ENCODE measurements around the gene HPSE. TPM values are rescaled to one million over a fixed set of nuclear protein-coding genes. Genes with fewer than 3 reads are reported as not detected.

HPSE gene
- total RNA-seq, 1 experiment from 2014 or later: 3.9 TPM

- DNase-seq: no peak
- H3K4me1 ChIP-seq: peaks cover 8% of the 10 kb centered on the region
- no peaks in the 10 kb centered on the region for H3K27me3 Mint-ChIP-seq (ENCODE audit: insufficient read depth, unreplicated experiment)
- POLR2A ChIA-PET: no interaction called here
- intact Hi-C loops (cut with micrococcal nuclease; ENCODE audit: unreplicated experiment): no loop called here
- no peaks in the 10 kb centered on the region for H3K9me3 Mint-ChIP-seq (ENCODE audit: unreplicated experiment)
- TF ChIP-seq CTCF (IDR thresholded peaks at IDR 0.05; ENCODE audit: insufficient read depth in 1 of 2, low read depth in 1 of 2, low read length in 1 of 2, severe bottlenecking in 1 of 2, unreplicated experiment in 1 of 2): no peak
- CTCF ChIA-PET: no interaction called here
- no peak overlapping the region for H3K4me3 Mint-ChIP-seq (ENCODE audit: unreplicated experiment)
- no peaks in the 10 kb centered on the region for H3K36me3 Mint-ChIP-seq (ENCODE audit: insufficient read depth, unreplicated experiment)
- no peak overlapping the region for H3K27ac Mint-ChIP-seq (ENCODE audit: unreplicated experiment)
- BruUV-seq (replicated peaks): no TSS peak
- no peaks in the 10 kb centered on the region for H3K27me3 ChIP-seq (replicated peaks; ENCODE audit: control insufficient read depth, insufficient read depth, low read length)
- peaks cover 10% of the 10 kb centered on the region for H3K4me1 Mint-ChIP-seq (ENCODE audit: low read depth, unreplicated experiment)
- H3K4me3 ChIP-seq (ENCODE audit: low read depth, low read length): no peak overlapping the region
- H3K36me3 ChIP-seq (ENCODE audit: control insufficient read depth, insufficient read depth, low read length): no peaks in the 10 kb centered on the region
- H3K9me3 ChIP-seq: no peaks in the 10 kb centered on the region
These were observed 11.5 kb downstream of the HPSE start for GRCh38 chr4:83323136-83323535.

- Histone ChIP-seq H3K36me3 (ENCODE audit: control insufficient read depth, insufficient read depth, low read length) (no peaks in the 10 kb centered on the region), H3K27me3 (replicated peaks; ENCODE audit: control insufficient read depth, insufficient read depth, low read length) (no peaks in the 10 kb centered on the region), H3K4me3 (ENCODE audit: low read depth, low read length) (no peak overlapping the region), H3K4me1 (peaks cover 8% of the 10 kb centered on the region), H3K9me3 (no peaks in the 10 kb centered on the region)
- POLR2A ChIA-PET: no interaction called here
- no peak for TF ChIP-seq CTCF (IDR thresholded peaks at IDR 0.05; ENCODE audit: insufficient read depth in 1 of 2, low read depth in 1 of 2, low read length in 1 of 2, severe bottlenecking in 1 of 2, unreplicated experiment in 1 of 2)
- Mint-ChIP-seq H3K36me3 (ENCODE audit: insufficient read depth, unreplicated experiment) (no peaks in the 10 kb centered on the region), H3K4me1 (ENCODE audit: low read depth, unreplicated experiment) (peaks cover 10% of the 10 kb centered on the region), H3K27ac (ENCODE audit: unreplicated experiment) (no peak overlapping the region), H3K4me3 (ENCODE audit: unreplicated experiment) (no peak overlapping the region), H3K9me3 (ENCODE audit: unreplicated experiment) (no peaks in the 10 kb centered on the region), H3K27me3 (ENCODE audit: insufficient read depth, unreplicated experiment) (no peaks in the 10 kb centered on the region)
- no TSS peak for BruUV-seq (replicated peaks)
- CTCF ChIA-PET: interaction anchor here (0.6 kb wide), 1 partner anchor 50 kb away, joined by 3 read pairs; no protein-coding TSS in a partner anchor
- no peak for DNase-seq
- intact Hi-C loops (cut with micrococcal nuclease; ENCODE audit: unreplicated experiment): no loop called here
These were observed 14.1 kb downstream of the HPSE start for GRCh38 chr4:83320548-83320947.

GRCh38 chr4:83318666-83319065 is 16.0 kb downstream of the HPSE start:
- no peaks in the 10 kb centered on the region for H3K36me3 Mint-ChIP-seq (ENCODE audit: insufficient read depth, unreplicated experiment)
- POLR2A ChIA-PET: no interaction called here

More at GRCh38 chr4:83318666-83319065, 16.0 kb downstream of the HPSE start:
- intact Hi-C loops (cut with micrococcal nuclease; ENCODE audit: unreplicated experiment): no loop called here
- Mint-ChIP-seq H3K9me3 (ENCODE audit: unreplicated experiment) (no peaks in the 10 kb centered on the region), H3K4me3 (ENCODE audit: unreplicated experiment) (no peak overlapping the region), H3K27ac (ENCODE audit: unreplicated experiment) (no peak overlapping the region), H3K4me1 (ENCODE audit: low read depth, unreplicated experiment) (peaks cover 10% of the 10 kb centered on the region), H3K27me3 (ENCODE audit: insufficient read depth, unreplicated experiment) (no peaks in the 10 kb centered on the region)
- BruUV-seq (replicated peaks): no TSS peak
- no peaks in the 10 kb centered on the region for H3K9me3 ChIP-seq
- CTCF ChIA-PET: no interaction called here
- H3K36me3 ChIP-seq (ENCODE audit: control insufficient read depth, insufficient read depth, low read length): no peaks in the 10 kb centered on the region
- no peak for TF ChIP-seq CTCF (IDR thresholded peaks at IDR 0.05; ENCODE audit: insufficient read depth in 1 of 2, low read depth in 1 of 2, low read length in 1 of 2, severe bottlenecking in 1 of 2, unreplicated experiment in 1 of 2)
- no peak for DNase-seq
- peaks cover 8% of the 10 kb centered on the region for H3K4me1 ChIP-seq
- H3K4me3 ChIP-seq (ENCODE audit: low read depth, low read length): no peak overlapping the region
- no peaks in the 10 kb centered on the region for H3K27me3 ChIP-seq (replicated peaks; ENCODE audit: control insufficient read depth, insufficient read depth, low read length)

All from Caco-2 (cell line).